H1 (cell line): ENCODE measurements around the gene OR52R1. TPM values are rescaled to one million over a fixed set of nuclear protein-coding genes. Genes with fewer than 3 reads are reported as not detected.

Experiments
- CTCF ChIA-PET: fragments of 300-600 bp; sonication (Branson Sonifier 250); formaldehyde crosslinking; loops from one replicate; lab custom pipeline; 2021; ENCODE audit not compliant: partially characterized antibody; lab: Charles Lee
- POLR2A ChIA-PET: fragments of 300-600 bp; sonication (Branson Sonifier 250); formaldehyde crosslinking; loops from one replicate; lab custom pipeline; 2021; ENCODE audit warnings: inconsistent platforms; ENCODE audit not compliant: partially characterized antibody; lab: Charles Lee
- DNase-seq, 2 experiments: peaks; one replicate each; pipeline versions ENCODE4 v3.0.0 to v3.0.0-alpha.2; 2010 to 2022; ENCODE audit warnings: low spot score in 2 of 2, low read depth in 1 of 2, mixed read lengths in 1 of 2
- FAIRE-seq: peaks from 2 replicates; lab custom pipeline; 2011; peaks lifted over from hg19 to GRCh38; lab: Jason Lieb, UNC
- H2AFZ ChIP-seq: 2 replicates; pipeline ENCODE4 v1.8.1; 2012; ENCODE audit warnings: low read length, inconsistent platforms
- H2AK5ac ChIP-seq: 2 replicates; pipeline ENCODE4 v1.6.1; 2013; ENCODE audit warnings: low read depth, low read length
- H2BK120ac ChIP-seq: replicated peaks from 2 replicates; pipeline ENCODE3; 2013; ENCODE audit warnings: low read depth, low read length, inconsistent platforms
- H2BK12ac ChIP-seq: 2 replicates; pipeline ENCODE4 v1.6.1; 2013; ENCODE audit warnings: low read depth, low read length
- H2BK15ac ChIP-seq: 2 replicates; pipeline ENCODE4 v1.6.1; 2013; ENCODE audit warnings: low read length
- H2BK20ac ChIP-seq: 2 replicates; pipeline ENCODE4 v1.6.1; 2013; ENCODE audit warnings: low read length
- H2BK5ac ChIP-seq: 2 replicates; pipeline ENCODE4 v1.6.1; 2013; ENCODE audit warnings: low read depth, low read length
- H3K14ac ChIP-seq: 2 replicates; pipeline ENCODE4 v1.6.1; 2013; ENCODE audit warnings: inconsistent platforms; ENCODE audit not compliant: insufficient read length
- H3K18ac ChIP-seq: 2 replicates; pipeline ENCODE4 v1.6.1; 2013; ENCODE audit warnings: low read length; ENCODE audit errors: extremely low read depth
- H3K23ac ChIP-seq: 2 replicates; pipeline ENCODE4 v1.6.1; 2013; ENCODE audit warnings: inconsistent platforms; ENCODE audit not compliant: insufficient read length
- H3K23me2 ChIP-seq: 2 replicates; pipeline ENCODE4 v1.6.1; 2013; ENCODE audit warnings: low read depth, low read length
- H3K27ac ChIP-seq: 2 replicates; pipeline ENCODE4 v1.6.1; 2011; ENCODE audit warnings: low read depth, low read length, inconsistent platforms
- H3K27me3 ChIP-seq, 4 experiments: replicated peaks in 1 of 4; 1 replicate in 1 of 4; 2 replicates in 3 of 4; pipeline versions ENCODE4 v1.6.1 to v1.8.1; 2011 to 2013; ENCODE audit warnings: low read length in 3 of 4, mild to moderate bottlenecking in 3 of 4, inconsistent platforms in 2 of 4, mixed read lengths in 2 of 4, moderate library complexity in 1 of 4; ENCODE audit not compliant: control insufficient read depth in 3 of 4, insufficient read depth in 3 of 4; ENCODE audit errors: extremely low read depth in 1 of 4
- H3K36me3 ChIP-seq, 4 experiments: 2 replicates each; pipeline versions ENCODE4 v1.6.1 to v1.8.1; 2011 to 2013; ENCODE audit warnings: mild to moderate bottlenecking in 4 of 4, low read length in 3 of 4, moderate library complexity in 2 of 4, control low read depth in 1 of 4, inconsistent platforms in 1 of 4; ENCODE audit not compliant: insufficient read depth in 4 of 4, control insufficient read depth in 2 of 4
- H3K4ac ChIP-seq: replicated peaks from 2 replicates; pipeline ENCODE3; 2013; ENCODE audit warnings: low read length, low read depth, mixed read lengths, inconsistent platforms; ENCODE audit not compliant: insufficient read length
- H3K4me1 ChIP-seq, 4 experiments: replicated peaks in 1 of 4; 1 replicate in 1 of 4; 2 replicates in 3 of 4; pipeline versions ENCODE4 v1.6.1 to v1.8.1; 2011 to 2013; ENCODE audit warnings: low read length in 3 of 4, inconsistent platforms in 2 of 4, mixed read lengths in 1 of 4; ENCODE audit not compliant: insufficient read depth in 4 of 4, control insufficient read depth in 3 of 4
- H3K4me2 ChIP-seq, 2 experiments: 2 replicates each; pipeline versions ENCODE4 v1.6.1 to v1.8.1; 2011 to 2013; ENCODE audit warnings: low read depth in 2 of 2, low read length in 2 of 2, control low read depth in 1 of 2, inconsistent platforms in 1 of 2, mild to moderate bottlenecking in 1 of 2; ENCODE audit not compliant: insufficient read depth in 1 of 2
- H3K4me3 ChIP-seq, 4 experiments: fragments of 200-600, 300-600 bp in 1 of 4; sonication (generic), shearing (Covaris generic), sonication (Bioruptor Twin) in 1 of 4; 2 replicates each; pipeline versions ENCODE4 v1.5.1 to v1.8.1; 2011 to 2016; ENCODE audit warnings: low read length in 4 of 4, low read depth in 3 of 4, control low read depth in 2 of 4, inconsistent platforms in 2 of 4, mild to moderate bottlenecking in 2 of 4, mixed read lengths in 1 of 4, moderate library complexity in 1 of 4; ENCODE audit not compliant: insufficient read depth in 2 of 4; ENCODE audit errors: extremely low read depth in 1 of 4
- H3K56ac ChIP-seq: replicated peaks from 2 replicates; pipeline ENCODE3; 2013; ENCODE audit warnings: low read depth, mild to moderate bottlenecking, mixed read lengths, low read length, inconsistent platforms; ENCODE audit not compliant: insufficient read length
- H3K79me1 ChIP-seq: 2 replicates; pipeline ENCODE4 v1.6.1; 2013; ENCODE audit warnings: low read depth, low read length, control low read depth
- H3K79me2 ChIP-seq, 2 experiments: 2 replicates each; pipeline versions ENCODE4 v1.6.1 to v1.8.1; 2012 to 2013; ENCODE audit warnings: low read length in 2 of 2, mild to moderate bottlenecking in 2 of 2, inconsistent platforms in 1 of 2; ENCODE audit not compliant: insufficient read depth in 2 of 2, control insufficient read depth in 1 of 2
- H3K9ac ChIP-seq, 4 experiments: replicated peaks in 1 of 4; 1 replicate in 1 of 4; 2 replicates in 3 of 4; pipeline versions ENCODE4 v1.6.1 to v1.8.1; 2011 to 2013; ENCODE audit warnings: low read depth in 3 of 4, low read length in 3 of 4, control low read depth in 2 of 4, mild to moderate bottlenecking in 2 of 4, moderate library complexity in 2 of 4, inconsistent platforms in 1 of 4; ENCODE audit errors: extremely low read depth in 1 of 4
- H3K9me3 ChIP-seq, 2 experiments: 2 replicates each; pipeline versions ENCODE4 v1.6.1 to v1.8.1; 2012 to 2013; ENCODE audit warnings: mild to moderate bottlenecking in 2 of 2, moderate library complexity in 2 of 2, control low read depth in 1 of 2, inconsistent platforms in 1 of 2, low read depth in 1 of 2, low read length in 1 of 2, mixed read lengths in 1 of 2; ENCODE audit not compliant: insufficient read depth in 2 of 2
- H4K20me1 ChIP-seq, 2 experiments: replicated peaks in 1 of 2; 2 replicates each; pipeline versions ENCODE3 to v1.8.1; 2011 to 2013; ENCODE audit warnings: inconsistent platforms in 2 of 2, low read length in 2 of 2, mild to moderate bottlenecking in 1 of 2; ENCODE audit not compliant: insufficient read depth in 2 of 2, control insufficient read depth in 1 of 2
- H4K5ac ChIP-seq: 2 replicates; pipeline ENCODE4 v1.6.1; 2013; ENCODE audit warnings: low read length, low read depth, mixed read lengths, inconsistent platforms; ENCODE audit not compliant: insufficient read length
- H4K8ac ChIP-seq: 2 replicates; pipeline ENCODE4 v1.8.0; 2013; ENCODE audit warnings: mild to moderate bottlenecking, moderate library complexity, low read length, inconsistent platforms; ENCODE audit not compliant: insufficient read depth; ENCODE audit errors: extremely low read depth
- H4K91ac ChIP-seq: replicated peaks from 2 replicates; pipeline ENCODE3; 2013; ENCODE audit warnings: low read length, mixed read lengths, inconsistent platforms; ENCODE audit not compliant: insufficient read length
- BRCA1 ChIP-seq: IDR thresholded peaks from 2 replicates; pipeline ENCODE4 v1.6.1; 2012; ENCODE audit warnings: low read depth, low read length, improper control_type of control experiment
- CHD2 ChIP-seq: IDR thresholded peaks from 2 replicates; pipeline ENCODE4 v1.6.1; 2012; ENCODE audit warnings: low read length, improper control_type of control experiment
- CTBP2 ChIP-seq: IDR thresholded peaks from 2 replicates; pipeline ENCODE4 v1.7.0; 2011; ENCODE audit warnings: borderline replicate concordance, mild to moderate bottlenecking, moderate library complexity, mixed read lengths, low read length; ENCODE audit not compliant: insufficient read depth, insufficient read length
- JUND ChIP-seq: IDR thresholded peaks from 2 replicates; pipeline ENCODE4 v1.6.1; 2011; ENCODE audit warnings: mild to moderate bottlenecking, improper control_type of control experiment, low read length
- RXRA ChIP-seq: IDR thresholded peaks from 2 replicates; pipeline ENCODE4 v1.6.1; 2011; ENCODE audit warnings: low read depth, mild to moderate bottlenecking, low read length, moderate library complexity; ENCODE audit not compliant: insufficient read depth
- SAP30 ChIP-seq: fragments of 300-600 bp; sonication (generic); IDR thresholded peaks from 2 replicates; pipeline ENCODE4 v1.7.1; 2012; ENCODE audit warnings: low read length, moderate library complexity, mild to moderate bottlenecking, inconsistent platforms; ENCODE audit not compliant: insufficient read depth, insufficient replicate concordance
- SP1 ChIP-seq: IDR thresholded peaks from 2 replicates; pipeline ENCODE4 v1.6.1; 2011; ENCODE audit warnings: low read depth, low read length
- SP2 ChIP-seq: IDR thresholded peaks from 2 replicates; pipeline ENCODE4 v1.6.1; 2012; ENCODE audit warnings: mild to moderate bottlenecking, low read length, inconsistent platforms
- TBP ChIP-seq: IDR thresholded peaks from 2 replicates; pipeline ENCODE4 v1.6.1; 2011; ENCODE audit warnings: low read depth, low read length, improper control_type of control experiment
- WGBS, 2 experiments: shearing (Covaris generic) in 1 of 2; methylation state at CpG; one replicate each; pipeline versions ENCODE4 v1.1.6 to v1.1.7; 2013 to 2015; ENCODE audit warnings: low lambda C conversion rate in 2 of 2, mixed read lengths in 2 of 2, inconsistent platforms in 1 of 2, low coverage in 1 of 2, missing lambda C conversion rate in 1 of 2; ENCODE audit not compliant: insufficient replicate concordance in 2 of 2, insufficient coverage in 1 of 2, insufficient read length in 1 of 2; ENCODE audit errors: extremely low coverage in 1 of 2, missing lambda C conversion rate in 1 of 2; 5-methylcytosine and 5-hydroxymethylcytosine counted together
- polyA plus RNA-seq, 7 experiments: library from polyadenylated mRNA; depleted of rRNA in 3 of 7; stranded (reverse) in 5 of 7; unstranded in 2 of 7; fragments of >200 nt in 5 of 7; fragments of 200-250 nt in 2 of 7; gene quantifications; 1 replicate in 5 of 7; 2 replicates in 1 of 7; 4 replicates in 1 of 7; pipeline versions ENCODE4 v1.2.1 to v1.2.3, GENCODE V29; 2011 to 2013; ENCODE audit warnings: missing spikeins in 2 of 7, mixed read lengths in 2 of 7
- total RNA-seq: library from RNA; stranded (reverse); fragmentation: NEBNext Ultra II Directional; extraction: Animal tissue kit (Norgen Biotek cat#: 25700); gene quantifications from 2 replicates; pipeline ENCODE4 v1.2.1, GENCODE V29; 2021
- TF ChIP-seq, protein P1 (sequence below): IDR thresholded peaks from 2 replicates; pipeline ENCODE4 v1.6.1; 2012; ENCODE audit warnings: inconsistent platforms

OR52R1 gene
- total and polyA plus RNA-seq, 2 of the 8 experiments (the other 6 are each of a cell fraction or from before 2014, with no cell fraction given), result not detected

GRCh38 chr11:4821021-4821420 is 16.8 kb upstream of the OR52R1 start, which contains the start of gene OR51F2:
Gene OR51F2 (plus strand): TSS chr11:4821321. CDS start chr11:4821422, 101 bp downstream.
- Histone ChIP-seq H3K36me3 (no peaks in the 10 kb centered on the region), H2BK20ac (no peak within 1 kb of the TSS), H3K23ac (no peak within 1 kb of the TSS), H3K18ac (no peak within 1 kb of the TSS), H4K20me1 (no peaks in the 10 kb centered on the region), H3K9ac (no peak within 1 kb of the TSS), H2AFZ (no peak within 1 kb of the TSS), H2AK5ac (no peak within 1 kb of the TSS), H3K56ac (no peak within 1 kb of the TSS), H3K4me3 (no peak within 1 kb of the TSS), H3K27me3 (no peaks in the 10 kb centered on the region), H4K8ac (no peak within 1 kb of the TSS), H3K79me1 (no peaks in the 10 kb centered on the region), H2BK15ac (no peak within 1 kb of the TSS), H3K4me1 (no peaks in the 10 kb centered on the region), H3K4me2 (no peak within 1 kb of the TSS), H3K14ac (no peak within 1 kb of the TSS), H3K9me3 (no peaks in the 10 kb centered on the region; a peak in 1 of 4 replicates), H2BK120ac (no peak within 1 kb of the TSS), H2BK5ac (no peak within 1 kb of the TSS), H4K5ac (no peak within 1 kb of the TSS), H2BK12ac (no peak within 1 kb of the TSS), H3K79me2 (no peaks in the 10 kb centered on the region), H3K23me2 (no peaks in the 10 kb centered on the region), H4K91ac (no peak within 1 kb of the TSS), H3K27ac (no peak within 1 kb of the TSS), H3K4ac (no peak within 1 kb of the TSS)
- TF ChIP-seq, protein P1, sequence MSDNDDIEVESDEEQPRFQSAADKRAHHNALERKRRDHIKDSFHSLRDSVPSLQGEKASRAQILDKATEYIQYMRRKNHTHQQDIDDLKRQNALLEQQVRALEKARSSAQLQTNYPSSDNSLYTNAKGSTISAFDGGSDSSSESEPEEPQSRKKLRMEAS, result no peak
- TF ChIP-seq RXRA (no peak), CHD2 (no peak), SP1 (no peak), JUND (no peak), CTBP2 (no peak), TBP (no peak), SP2 (no peak), BRCA1 (no peak), SAP30 (no peak)
- ChIA-PET POLR2A (no interaction called here), CTCF (no interaction called here)
- 89% methylated on average over 1 of the region's 1 CpG; no CpG with 5 or more reads in 1 of the 2 experiments for WGBS, 2 experiments
- FAIRE-seq, result no peak
- DNase-seq, result no peak
